Mucosa of rectum (tissue), 2 donors: ENCODE results near the gene CTNND2.
"Not testable (repeated sequence)": the region's sequence is repeated elsewhere in the genome, so short reads cannot be mapped to it uniquely, and the experiment has no call there.

Source experiments
- H3K27ac ChIP-seq, 2 donors: one replicate each; pipeline ENCODE4 v1.7.0; 2013; ENCODE audit warnings: inconsistent platforms in 2 of 2, low read depth in 2 of 2, low read length in 2 of 2
- H3K27me3 ChIP-seq, 2 donors: one replicate each; pipeline ENCODE4 v1.7.0; 2013; ENCODE audit warnings: low read length in 2 of 2; ENCODE audit not compliant: control insufficient read depth in 2 of 2, insufficient read depth in 2 of 2
- H3K36me3 ChIP-seq, 2 donors: one replicate each; pipeline ENCODE4 v1.7.0; 2013; ENCODE audit warnings: low read length in 2 of 2; ENCODE audit not compliant: control insufficient read depth in 2 of 2, insufficient read depth in 2 of 2
- H3K4me1 ChIP-seq, 2 donors: one replicate each; pipeline ENCODE4 v1.7.0; 2013; ENCODE audit warnings: low read length in 2 of 2, mild to moderate bottlenecking in 1 of 2; ENCODE audit not compliant: control insufficient read depth in 2 of 2, insufficient read depth in 2 of 2
- H3K4me3 ChIP-seq, 2 donors: one replicate each; pipeline ENCODE4 v1.7.0; 2013; ENCODE audit warnings: low read length in 2 of 2
- H3K9ac ChIP-seq, 2 donors: one replicate each; pipeline ENCODE4 v1.7.0; 2013; ENCODE audit warnings: low read length in 2 of 2, low read depth in 1 of 2, mild to moderate bottlenecking in 1 of 2
- H3K9me3 ChIP-seq, 2 donors: one replicate each; pipeline ENCODE4 v1.7.0; 2013; ENCODE audit warnings: low read length in 2 of 2; ENCODE audit not compliant: control insufficient read depth in 2 of 2
- donor health status: healthy.
- donor health status: Normal muscosa, but diverticular disease.

CTNND2 gene

DNA sequence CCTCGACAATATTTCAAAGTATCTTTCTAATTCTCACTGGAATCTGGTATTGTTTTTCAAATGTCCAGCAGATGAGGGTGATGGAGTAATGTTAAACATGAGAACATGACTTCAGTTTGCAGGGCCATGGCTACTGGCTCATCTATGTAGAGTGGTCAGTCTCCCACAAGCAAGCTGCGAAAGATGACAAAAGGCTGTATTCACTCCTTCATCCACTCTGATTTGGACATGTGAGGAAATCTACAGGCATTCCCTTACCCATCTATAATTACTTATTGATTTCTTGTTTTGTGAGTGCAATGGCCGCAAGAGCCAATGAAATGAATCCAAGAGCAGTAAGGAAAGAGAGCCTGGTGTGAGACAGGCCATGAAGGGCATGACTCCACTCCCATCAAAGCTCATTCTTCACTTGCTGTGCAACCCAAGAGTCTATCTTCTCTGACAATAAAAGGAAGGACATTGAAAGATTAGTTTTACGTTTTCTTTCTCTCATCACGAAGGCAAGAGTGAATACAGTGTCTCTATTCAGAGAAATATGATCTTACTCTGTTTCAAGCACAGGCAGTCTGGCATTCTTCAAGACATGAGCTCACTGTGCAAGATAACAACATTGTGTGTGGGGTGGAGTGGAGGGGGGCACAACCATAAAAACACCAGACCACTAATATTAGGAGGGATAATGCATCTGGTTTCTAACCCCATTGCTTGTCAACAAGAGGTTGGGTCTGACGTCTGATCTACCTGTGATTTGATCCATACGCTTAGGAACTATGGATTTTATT lies 893.6 kb downstream of the CTNND2 start:
- H3K27ac ChIP-seq = no peak overlapping the region
- no peaks in the 10 kb centered on the region for H3K9me3 ChIP-seq
- H3K27me3 ChIP-seq = no peaks in the 10 kb centered on the region
- H3K4me3 ChIP-seq = no peak overlapping the region
- no peaks in the 10 kb centered on the region for H3K4me1 ChIP-seq
- H3K36me3 ChIP-seq = no peaks in the 10 kb centered on the region
- H3K9ac ChIP-seq = no peak overlapping the region

DNA sequence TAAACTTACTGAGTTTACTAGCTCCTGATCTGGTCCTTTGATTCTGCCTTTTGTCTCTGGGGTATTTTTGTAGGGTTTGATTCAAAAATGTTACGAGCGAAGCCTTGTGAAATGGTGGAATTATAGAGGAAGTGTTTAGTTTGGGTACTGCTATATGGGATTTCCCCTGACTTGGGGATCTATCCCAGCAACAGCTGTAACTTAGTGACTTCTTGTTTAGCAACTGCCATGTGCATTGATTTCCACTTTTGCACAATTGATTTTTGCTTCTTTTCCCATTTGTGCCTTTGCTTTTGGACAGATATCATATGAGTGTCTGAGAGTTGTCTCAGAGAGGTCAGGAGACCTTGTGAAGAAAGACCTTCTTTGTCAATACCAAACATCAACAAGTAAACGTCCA lies 894.7 kb downstream of the CTNND2 start:
- H3K36me3 ChIP-seq = no peaks in the 10 kb centered on the region
- H3K9me3 ChIP-seq = no peaks in the 10 kb centered on the region
- no peak overlapping the region for H3K9ac ChIP-seq
- H3K27ac ChIP-seq = no peak overlapping the region
- H3K27me3 ChIP-seq = no peaks in the 10 kb centered on the region
- H3K4me3 ChIP-seq = no peak overlapping the region
- H3K4me1 ChIP-seq = no peaks in the 10 kb centered on the region

DNA sequence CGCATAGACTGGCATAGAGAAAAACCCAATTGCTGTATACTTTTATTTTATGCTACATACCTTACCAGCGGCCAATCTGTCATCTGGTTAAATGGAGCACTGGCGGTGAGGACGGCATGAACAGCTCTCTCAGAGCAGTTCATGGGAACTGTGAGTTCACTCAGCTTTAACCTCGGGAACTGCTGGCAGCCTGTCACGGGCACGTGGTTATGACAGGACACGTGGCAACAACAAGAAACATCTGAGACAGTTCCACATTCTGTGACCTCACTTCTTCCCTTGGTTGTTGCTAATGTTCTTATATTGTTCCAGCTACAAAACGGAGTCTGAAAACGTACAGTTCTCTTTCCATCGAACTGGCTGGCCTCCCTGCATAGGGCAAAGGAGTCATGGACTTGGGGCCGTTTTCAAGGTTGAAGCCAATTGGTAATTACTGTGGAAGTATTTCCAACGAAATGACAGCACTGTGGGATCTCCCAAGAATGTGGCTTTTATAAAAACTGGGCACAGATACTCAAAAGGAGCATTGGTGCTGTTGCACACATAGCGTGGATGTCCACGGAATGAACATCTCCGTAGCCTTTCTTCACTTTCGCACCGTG lies 896.9 kb downstream of the CTNND2 start:
- H3K4me3 ChIP-seq = no peak overlapping the region
- H3K27me3 ChIP-seq = no peaks in the 10 kb centered on the region
- no peaks in the 10 kb centered on the region for H3K36me3 ChIP-seq
- no peak overlapping the region for H3K27ac ChIP-seq
- H3K9ac ChIP-seq = no peak overlapping the region
- no peaks in the 10 kb centered on the region for H3K4me1 ChIP-seq
- H3K9me3 ChIP-seq = no peaks in the 10 kb centered on the region

DNA sequence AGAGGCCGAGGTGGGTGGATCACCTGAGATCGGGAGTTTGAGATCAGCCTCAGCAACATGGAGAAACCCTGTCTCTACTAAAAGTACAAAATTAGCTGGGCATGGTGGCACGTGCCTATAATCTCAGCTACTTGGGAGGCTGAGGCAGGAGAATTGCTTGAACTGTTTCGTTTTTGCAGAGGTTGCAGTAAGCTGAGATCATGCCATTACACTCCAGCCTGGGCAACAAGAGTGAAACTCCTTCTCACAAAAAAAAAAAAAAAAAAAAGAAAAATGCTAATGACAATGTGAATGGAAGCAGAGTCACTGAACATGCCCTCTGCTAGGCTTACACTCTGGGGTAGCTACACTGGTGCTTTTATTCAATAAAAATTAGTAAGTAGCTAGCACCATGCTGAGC lies 899.7 kb downstream of the CTNND2 start:
- not testable (repeated sequence) for H3K4me3 ChIP-seq, H3K9me3 ChIP-seq, H3K27me3 ChIP-seq, H3K4me1 ChIP-seq, H3K36me3 ChIP-seq, H3K27ac ChIP-seq, H3K9ac ChIP-seq

DNA sequence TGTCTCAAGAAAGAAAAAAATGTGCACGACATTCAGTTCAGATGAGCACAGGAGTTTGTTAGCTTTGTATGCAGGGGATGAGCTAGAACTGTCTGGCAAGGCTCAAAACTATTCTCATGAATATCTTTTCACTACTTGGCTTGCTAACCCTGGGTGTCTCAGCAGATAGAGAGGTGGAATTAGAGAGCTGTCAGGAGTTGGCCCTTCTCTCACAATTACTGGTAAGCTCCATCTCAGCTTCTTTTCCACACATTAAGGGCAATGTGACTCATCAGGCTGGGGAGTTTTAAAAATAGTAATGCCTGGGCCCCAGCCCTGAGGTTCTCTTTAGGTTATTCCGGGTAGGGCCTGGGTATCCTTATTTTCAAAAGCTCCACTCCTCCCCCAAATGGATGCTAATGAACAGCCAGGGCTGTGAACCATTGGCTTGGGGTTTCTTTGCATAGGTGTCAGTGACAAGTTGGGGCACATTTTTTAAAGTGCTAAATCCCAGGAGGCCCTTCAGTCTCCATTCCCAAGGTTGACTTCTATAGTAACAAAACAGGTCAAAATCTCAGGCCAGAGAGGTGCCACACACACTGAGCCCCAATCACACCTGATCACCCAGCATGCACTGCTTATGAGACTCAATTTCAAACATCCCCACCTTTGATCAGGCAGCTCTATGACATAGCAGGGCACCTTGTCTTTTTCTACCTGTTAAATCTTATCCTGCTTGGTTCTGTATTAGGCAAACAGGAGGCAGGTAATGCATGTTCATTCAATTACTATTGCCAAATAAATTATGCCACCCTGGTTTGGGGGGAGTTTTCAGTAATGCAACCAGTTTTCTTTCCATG lies 903.5 kb downstream of the CTNND2 start:
- Histone ChIP-seq H3K4me1 (no peaks in the 10 kb centered on the region), H3K27ac (no peak overlapping the region), H3K4me3 (no peak overlapping the region), H3K27me3 (no peaks in the 10 kb centered on the region), H3K36me3 (no peaks in the 10 kb centered on the region), H3K9ac (no peak overlapping the region), H3K9me3 (no peaks in the 10 kb centered on the region)

DNA sequence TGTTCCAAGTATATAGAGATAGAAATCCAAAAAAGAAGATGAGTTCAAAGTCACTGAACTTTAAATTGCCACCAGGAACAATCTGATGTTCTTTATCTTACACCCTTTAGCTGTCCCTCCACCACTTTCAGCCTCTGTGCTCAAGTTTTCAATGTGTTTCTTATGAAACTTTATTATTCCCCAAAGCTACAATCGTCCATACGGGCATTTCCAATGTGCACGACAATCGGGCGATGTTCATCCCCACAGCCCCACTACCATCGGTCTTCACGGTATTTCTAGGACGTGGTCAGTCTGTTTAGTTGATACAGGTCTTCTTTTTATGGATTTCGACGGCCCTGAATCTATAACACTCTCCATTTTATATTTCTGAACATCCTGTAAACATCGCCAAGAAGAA lies 904.5 kb downstream of the CTNND2 start:
- Histone ChIP-seq H3K9ac (no peak overlapping the region), H3K27me3 (peaks cover 0 to 3% of the 10 kb centered on the region in 2 donors), H3K36me3 (no peaks in the 10 kb centered on the region), H3K27ac (no peak overlapping the region), H3K4me1 (no peaks in the 10 kb centered on the region), H3K4me3 (no peak overlapping the region), H3K9me3 (no peaks in the 10 kb centered on the region)

DNA sequence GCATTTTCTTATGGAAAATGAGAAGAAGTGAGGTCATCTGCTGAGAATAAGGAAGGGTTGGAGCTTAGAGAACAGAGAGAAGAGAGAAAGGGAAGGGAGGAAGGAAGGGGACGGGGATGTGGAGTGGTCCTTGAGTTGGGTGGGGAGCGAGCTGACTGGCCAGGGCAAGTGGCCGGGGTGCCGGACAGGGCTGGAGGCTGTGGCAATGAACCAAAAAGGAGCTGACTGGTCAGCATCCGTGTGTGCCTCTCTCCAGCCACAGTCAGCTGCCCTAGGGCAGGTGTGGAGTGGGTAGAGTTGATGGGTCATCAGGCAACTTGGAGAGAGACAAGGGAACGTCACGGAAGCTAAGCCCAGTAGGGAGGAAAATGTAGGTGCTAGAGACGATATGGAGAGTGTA lies 908.4 kb downstream of the CTNND2 start:
- H3K27ac ChIP-seq = no peak overlapping the region
- no peak overlapping the region for H3K4me3 ChIP-seq
- peaks cover 0 to 3% of the 10 kb centered on the region in 2 donors for H3K27me3 ChIP-seq
- H3K9me3 ChIP-seq = no peaks in the 10 kb centered on the region
- H3K4me1 ChIP-seq = no peaks in the 10 kb centered on the region
- no peak overlapping the region for H3K9ac ChIP-seq
- H3K36me3 ChIP-seq = no peaks in the 10 kb centered on the region

DNA sequence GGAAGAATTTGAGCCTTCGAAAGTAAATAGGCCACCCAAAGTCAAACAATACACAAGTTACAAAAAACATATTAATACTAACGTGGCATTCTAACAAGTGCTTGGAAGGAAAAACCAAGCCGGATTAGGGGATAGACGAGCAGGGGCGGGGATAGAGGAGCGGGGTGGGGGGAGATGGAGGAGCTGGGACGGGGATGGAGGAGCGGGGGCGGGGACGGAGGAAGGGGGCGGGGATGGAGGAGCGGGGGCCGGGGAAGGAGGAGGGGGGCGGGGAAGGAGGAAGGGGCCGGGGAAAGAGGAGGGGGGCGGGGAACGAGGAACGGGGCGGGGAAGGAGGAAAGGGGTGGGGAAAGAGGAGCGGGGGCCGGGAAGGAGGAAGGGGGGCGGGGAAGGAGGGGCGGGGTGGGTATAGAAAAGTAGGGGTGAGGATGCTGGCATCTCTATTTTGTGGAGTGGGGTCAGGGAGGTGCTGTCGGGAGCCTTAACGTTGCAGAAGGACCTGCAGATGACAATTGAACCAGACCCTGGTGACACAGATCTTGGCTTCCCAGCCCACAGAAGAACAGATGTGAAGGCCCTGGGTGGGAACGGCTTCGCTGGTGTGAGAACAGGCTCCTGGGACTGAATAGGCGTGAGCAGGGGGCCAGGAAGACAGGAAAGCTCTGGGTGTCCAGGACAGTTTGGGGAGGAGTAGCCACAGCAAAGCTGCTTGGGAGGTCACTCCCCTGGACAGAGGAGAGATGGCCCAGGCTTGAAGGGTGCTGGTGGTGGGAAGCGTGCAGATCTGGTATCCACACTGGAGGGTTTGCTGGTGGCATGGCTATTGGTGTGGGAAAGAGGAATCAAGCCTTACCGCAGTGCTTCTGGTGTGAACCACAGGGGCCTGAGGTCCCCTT lies 909.9 kb downstream of the CTNND2 start:
- Histone ChIP-seq H3K27ac (no peak overlapping the region), H3K4me3 (no peak overlapping the region)

DNA sequence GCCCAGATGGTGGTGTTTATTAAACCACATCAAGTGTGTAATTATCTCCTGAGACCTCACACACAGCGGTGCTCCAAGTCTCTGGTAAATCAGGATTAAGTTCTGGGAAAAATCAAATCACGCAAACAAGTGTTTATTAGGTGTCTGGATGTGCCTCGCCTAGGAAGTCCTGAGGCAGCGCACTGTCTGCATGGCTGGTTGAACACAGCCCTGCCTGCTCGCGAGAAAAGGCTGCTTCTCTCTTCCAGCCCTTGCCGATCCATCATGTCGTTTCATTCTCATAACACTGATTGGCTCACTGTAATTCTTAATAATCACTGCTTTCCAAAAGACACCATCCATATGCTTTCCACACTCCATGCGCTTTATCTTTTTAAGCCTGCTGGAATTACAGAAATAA lies 913.6 kb downstream of the CTNND2 start:
- H3K27me3 ChIP-seq = peaks cover 0 to 6% of the 10 kb centered on the region in 2 donors
- no peaks in the 10 kb centered on the region for H3K36me3 ChIP-seq
- no peak overlapping the region for H3K27ac ChIP-seq
- H3K9me3 ChIP-seq = no peaks in the 10 kb centered on the region
- H3K9ac ChIP-seq = no peak overlapping the region
- H3K4me1 ChIP-seq = no peaks in the 10 kb centered on the region
- no peak overlapping the region for H3K4me3 ChIP-seq

More for the DNA sequence above, 909.9 kb downstream of the CTNND2 start:
- no peaks in the 10 kb centered on the region for H3K4me1 ChIP-seq
- H3K36me3 ChIP-seq = no peaks in the 10 kb centered on the region
- no peak overlapping the region for H3K9ac ChIP-seq
- H3K9me3 ChIP-seq = no peaks in the 10 kb centered on the region
- H3K27me3 ChIP-seq = peaks cover 0 to 3% of the 10 kb centered on the region in 2 donors
